ENCODE measurements around the gene SCTR. TPM values are rescaled to one million over a fixed set of nuclear protein-coding genes. Genes with fewer than 3 reads are reported as not detected.

Gene SCTR
- total and polyA plus RNA-seq, 10 donors: 0.39 to 0.54 (median 0.47) TPM; not detected in 6

- DNase-seq: no peak
- TF ChIP-seq CTCF (IDR thresholded peaks at IDR 0.05 in 8 of 11, conservative IDR thresholded peaks at IDR 0.05 in 3 of 11) (no peak), POLR2A (IDR thresholded peaks at IDR 0.05) (no peak)
- 61 to 77% (median 67%) methylated on average over 3 of the region's 3 CpGs for WGBS, 5 donors
- intact Hi-C loops (cut with DNase I; ENCODE audit: low total_unique reads): no loop called here
- Histone ChIP-seq H3K27ac (no peak overlapping the region), H3K4me3 (no peak overlapping the region), H3K4me1 (no peaks in the 10 kb centered on the region), H3K27me3 (replicated peaks in 1 of 7) (no peaks in the 10 kb centered on the region), H3K36me3 (no peaks in the 10 kb centered on the region), H3K9me3 (no peaks in the 10 kb centered on the region)
Observed at GRCh38 chr2:119468154-119468955, 55.9 kb downstream of the SCTR start.

- 81 to 88% (median 82%) methylated on average over 4 of the region's 4 CpGs for WGBS, 5 donors
Observed at GRCh38 chr2:119466373-119466772, 57.9 kb downstream of the SCTR start.

GRCh38 chr2:119465687-119466086 lies 58.6 kb downstream of the SCTR start:
- intact Hi-C loops (cut with DNase I; ENCODE audit: low total_unique reads): no loop called here
- no peak for DNase-seq
- Histone ChIP-seq H3K9me3 (no peaks in the 10 kb centered on the region), H3K27ac (no peak overlapping the region), H3K27me3 (replicated peaks in 1 of 7) (no peaks in the 10 kb centered on the region), H3K36me3 (no peaks in the 10 kb centered on the region), H3K4me1 (no peaks in the 10 kb centered on the region), H3K4me3 (no peak overlapping the region)
- TF ChIP-seq CTCF (IDR thresholded peaks at IDR 0.05 in 8 of 11, conservative IDR thresholded peaks at IDR 0.05 in 3 of 11) (no peak), POLR2AphosphoS5 (IDR thresholded peaks at IDR 0.05) (no peak), POLR2A (IDR thresholded peaks at IDR 0.05) (no peak)
- WGBS, 5 donors: 91 to 95% (median 93%) methylated on average over 11 of the region's 11 CpGs

More at GRCh38 chr2:119466373-119466772, 57.9 kb downstream of the SCTR start:
- Histone ChIP-seq H3K4me1 (no peaks in the 10 kb centered on the region), H3K9me3 (no peaks in the 10 kb centered on the region), H3K36me3 (no peaks in the 10 kb centered on the region), H3K4me3 (no peak overlapping the region), H3K27ac (no peak overlapping the region), H3K27me3 (replicated peaks in 1 of 7) (no peaks in the 10 kb centered on the region)
- TF ChIP-seq POLR2A (IDR thresholded peaks at IDR 0.05) (no peak), POLR2AphosphoS5 (IDR thresholded peaks at IDR 0.05) (no peak)
- intact Hi-C loops (cut with DNase I; ENCODE audit: low total_unique reads): no loop called here
- no peak for DNase-seq

GRCh38 chr2:119464981-119465380 lies 59.3 kb downstream of the SCTR start:
- Histone ChIP-seq H3K36me3 (no peaks in the 10 kb centered on the region), H3K27ac (no peak overlapping the region), H3K9me3 (no peaks in the 10 kb centered on the region), H3K27me3 (replicated peaks in 1 of 7) (no peaks in the 10 kb centered on the region), H3K4me3 (no peak overlapping the region), H3K4me1 (no peaks in the 10 kb centered on the region)
- WGBS, 5 donors: 76 to 90% (median 88%) methylated on average over 4 of the region's 4 CpGs
- TF ChIP-seq POLR2A (IDR thresholded peaks at IDR 0.05) (no peak), POLR2AphosphoS5 (IDR thresholded peaks at IDR 0.05) (no peak), CTCF (IDR thresholded peaks at IDR 0.05 in 8 of 11, conservative IDR thresholded peaks at IDR 0.05 in 3 of 11) (no peak)
- no peak for DNase-seq
- intact Hi-C loops (cut with DNase I; ENCODE audit: low total_unique reads): no loop called here
